Neural progenitor cell (in vitro differentiated cells): Measurements from ENCODE around the gene ZFPM1. TPM values are rescaled to one million over a fixed set of nuclear protein-coding genes. Genes with fewer than 3 reads are reported as not detected.

Source experiments
- DNase-seq: peaks from one replicate; pipeline ENCODE4 v3.0.0-alpha.2; 2016; ENCODE audit warnings: low spot score
- H2AFZ ChIP-seq: fragments of 200-600 bp; sonication (generic); replicated peaks from 2 replicates; pipeline ENCODE4 v1.6.1; 2016; ENCODE audit warnings: antibody characterized with exemption
- H3F3A ChIP-seq: fragments of 200-600 bp; sonication (generic); 2 replicates; pipeline ENCODE4 v1.6.1; 2016; ENCODE audit warnings: antibody characterized with exemption, low read depth
- H3K27ac ChIP-seq: fragments of 200-600 bp; sonication (generic); 2 replicates; pipeline ENCODE4 v1.5.1; 2016; ENCODE audit warnings: mild to moderate bottlenecking
- H3K27me3 ChIP-seq: fragments of 200-600 bp; sonication (generic); 2 replicates; pipeline ENCODE4 v1.6.1; 2016; ENCODE audit warnings: mild to moderate bottlenecking, moderate library complexity
- H3K36me3 ChIP-seq: fragments of 200-600 bp; sonication (generic); 2 replicates; pipeline ENCODE4 v1.5.1; 2016
- H3K4me1 ChIP-seq: fragments of 200-600 bp; sonication (generic); 2 replicates; pipeline ENCODE4 v1.6.1; 2016; ENCODE audit warnings: mixed run types
- H3K4me2 ChIP-seq: fragments of 200-600 bp; sonication (generic); 2 replicates; pipeline ENCODE4 v1.6.1; 2016
- H3K4me3 ChIP-seq: fragments of 200-600 bp; sonication (generic); 2 replicates; pipeline ENCODE4 v1.5.1; 2016
- H3K79me2 ChIP-seq: fragments of 200-600 bp; sonication (generic); 2 replicates; pipeline ENCODE4 v1.6.1; 2016; ENCODE audit warnings: low read depth
- H3K9ac ChIP-seq: fragments of 200-600 bp; sonication (generic); 2 replicates; pipeline ENCODE4 v1.6.1; 2016
- H3K9me3 ChIP-seq: fragments of 200-600 bp; sonication (generic); 2 replicates; pipeline ENCODE4 v1.5.1; 2016; ENCODE audit warnings: low read depth
- H4K20me1 ChIP-seq: fragments of 200-600 bp; sonication (generic); 2 replicates; pipeline ENCODE4 v1.6.1; 2016; ENCODE audit warnings: low read depth
- H3K27ac Mint-ChIP-seq: 3 replicates; pipeline ENCODE4 v1.8.0; 2021; ENCODE audit warnings: mixed read lengths
- H3K27me3 Mint-ChIP-seq: 2 replicates; pipeline ENCODE4 v1.8.0; 2022; ENCODE audit warnings: low read depth, mild to moderate bottlenecking, inconsistent platforms, moderate library complexity, mixed read lengths; ENCODE audit not compliant: insufficient read depth
- H3K36me3 Mint-ChIP-seq: 3 replicates; pipeline ENCODE4 v1.8.0; 2021; ENCODE audit warnings: mixed read lengths
- H3K4me1 Mint-ChIP-seq: 3 replicates; pipeline ENCODE4 v1.8.0; 2021; ENCODE audit warnings: mixed read lengths
- H3K4me3 Mint-ChIP-seq: 3 replicates; pipeline ENCODE4 v1.8.0; 2021; ENCODE audit warnings: mild to moderate bottlenecking, moderate library complexity, mixed read lengths
- H3K9me3 Mint-ChIP-seq: 3 replicates; pipeline ENCODE4 v1.8.0; 2020; ENCODE audit warnings: mixed read lengths
- EZH2 ChIP-seq: fragments of 200-600 bp; sonication (generic); IDR thresholded peaks from 2 replicates; pipeline ENCODE4 v1.6.1; 2017; ENCODE audit warnings: antibody characterized with exemption, mild to moderate bottlenecking, moderate library complexity
- EZH2phosphoT487 ChIP-seq: fragments of 200-600 bp; sonication (generic); IDR thresholded peaks from 2 replicates; pipeline ENCODE4 v1.6.1; 2017; ENCODE audit warnings: antibody characterized with exemption
- total RNA-seq: library from RNA; depleted of rRNA; stranded (reverse); fragments of >200 nt; gene quantifications from 2 replicates; pipeline ENCODE4 v1.2.3, GENCODE V29; 2015; ENCODE audit warnings: low replicate concordance
- TF ChIP-seq, protein P1 (sequence below): fragments of 200-600 bp; sonication (generic); IDR thresholded peaks from 2 replicates; pipeline ENCODE4 v1.5.1; 2017; ENCODE audit warnings: antibody characterized with exemption, mild to moderate bottlenecking

Gene ZFPM1
- total RNA-seq, 1 donor from 2014 or later, result 0.36 TPM

DNA sequence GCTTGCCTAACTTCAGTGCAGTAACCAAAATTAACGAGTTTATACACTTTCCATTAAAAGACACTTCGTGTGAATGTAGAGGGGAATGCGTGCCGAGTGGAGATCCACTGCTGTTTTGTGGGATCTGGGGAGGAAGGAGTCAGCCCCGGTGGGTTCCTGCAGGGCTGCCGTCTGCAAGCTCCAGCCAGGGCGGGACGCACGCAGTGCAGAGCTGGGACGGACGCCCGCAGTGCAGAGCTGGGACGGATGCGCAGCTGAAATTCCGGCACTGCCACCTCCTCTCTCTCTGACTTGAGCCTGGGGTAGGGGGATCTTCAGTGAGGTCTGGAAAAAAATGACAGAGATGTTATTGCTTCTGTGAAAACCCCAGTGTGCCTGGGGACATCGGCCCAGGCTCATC, 100.7 kb downstream of the ZFPM1 start:
- H3K27ac ChIP-seq, result no peak overlapping the region
- peaks cover under 1% of the 10 kb centered on the region for H3F3A ChIP-seq
- no peaks in the 10 kb centered on the region for H3K36me3 Mint-ChIP-seq
- peaks cover 14% of the 10 kb centered on the region for H3K4me1 ChIP-seq
- H3K9me3 ChIP-seq, result no peaks in the 10 kb centered on the region
- H3K9ac ChIP-seq, result no peak overlapping the region
- no peaks in the 10 kb centered on the region for H3K79me2 ChIP-seq
- H3K36me3 ChIP-seq, result no peaks in the 10 kb centered on the region
- H3K27me3 ChIP-seq, result peaks cover 5% of the 10 kb centered on the region
- no peak for DNase-seq
- no peaks in the 10 kb centered on the region for H3K9me3 Mint-ChIP-seq
- TF ChIP-seq, protein P1, sequence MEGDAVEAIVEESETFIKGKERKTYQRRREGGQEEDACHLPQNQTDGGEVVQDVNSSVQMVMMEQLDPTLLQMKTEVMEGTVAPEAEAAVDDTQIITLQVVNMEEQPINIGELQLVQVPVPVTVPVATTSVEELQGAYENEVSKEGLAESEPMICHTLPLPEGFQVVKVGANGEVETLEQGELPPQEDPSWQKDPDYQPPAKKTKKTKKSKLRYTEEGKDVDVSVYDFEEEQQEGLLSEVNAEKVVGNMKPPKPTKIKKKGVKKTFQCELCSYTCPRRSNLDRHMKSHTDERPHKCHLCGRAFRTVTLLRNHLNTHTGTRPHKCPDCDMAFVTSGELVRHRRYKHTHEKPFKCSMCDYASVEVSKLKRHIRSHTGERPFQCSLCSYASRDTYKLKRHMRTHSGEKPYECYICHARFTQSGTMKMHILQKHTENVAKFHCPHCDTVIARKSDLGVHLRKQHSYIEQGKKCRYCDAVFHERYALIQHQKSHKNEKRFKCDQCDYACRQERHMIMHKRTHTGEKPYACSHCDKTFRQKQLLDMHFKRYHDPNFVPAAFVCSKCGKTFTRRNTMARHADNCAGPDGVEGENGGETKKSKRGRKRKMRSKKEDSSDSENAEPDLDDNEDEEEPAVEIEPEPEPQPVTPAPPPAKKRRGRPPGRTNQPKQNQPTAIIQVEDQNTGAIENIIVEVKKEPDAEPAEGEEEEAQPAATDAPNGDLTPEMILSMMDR, result no peak
- TF ChIP-seq EZH2phosphoT487 (no peak), EZH2 (no peak)
- no peak overlapping the region for H3K27ac Mint-ChIP-seq
- peaks cover 42% of the 10 kb centered on the region for H3K4me1 Mint-ChIP-seq
- no peak overlapping the region for H3K4me2 ChIP-seq
- H3K27me3 Mint-ChIP-seq, result peaks cover 5% of the 10 kb centered on the region
- no peak overlapping the region for H3K4me3 Mint-ChIP-seq
- no peaks in the 10 kb centered on the region for H4K20me1 ChIP-seq
- H2AFZ ChIP-seq, result no peak overlapping the region
- H3K4me3 ChIP-seq, result no peak overlapping the region

DNA sequence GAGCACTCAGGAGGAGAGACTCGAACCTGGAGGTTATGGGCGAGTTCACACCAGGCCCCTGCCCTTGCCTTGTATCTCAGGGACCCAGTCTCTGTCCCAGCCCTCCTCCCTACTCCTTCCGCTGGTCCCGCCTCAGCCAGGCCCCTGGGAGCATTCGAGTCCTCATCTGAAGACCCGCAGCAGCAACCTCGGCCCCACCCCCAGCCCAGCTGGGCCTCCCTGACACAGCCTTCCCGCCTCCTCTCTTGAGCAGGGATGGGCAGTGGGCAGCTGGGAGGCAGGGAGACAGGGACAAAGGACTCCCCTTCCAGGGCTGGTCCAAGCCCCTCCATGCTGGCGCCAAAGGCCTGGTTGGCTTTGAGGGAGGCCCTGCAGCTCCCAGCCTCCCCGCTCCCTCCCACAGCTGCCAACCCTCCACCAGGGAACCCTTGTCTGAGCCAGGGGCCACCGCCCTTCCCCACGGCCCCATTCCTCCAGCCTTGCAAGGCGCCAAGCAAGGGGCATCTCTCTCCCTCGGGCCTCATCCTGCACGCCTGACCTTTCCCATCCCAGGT, 101.7 kb downstream of the ZFPM1 start:
- Histone ChIP-seq H3K4me1 (peaks cover 7% of the 10 kb centered on the region), H4K20me1 (peaks cover 3% of the 10 kb centered on the region), H3K27ac (no peak overlapping the region), H3K9me3 (no peaks in the 10 kb centered on the region), H3K4me3 (no peak overlapping the region), H3F3A (peaks cover 5% of the 10 kb centered on the region), H3K79me2 (no peaks in the 10 kb centered on the region), H3K9ac (no peak overlapping the region), H3K4me2 (no peak overlapping the region), H2AFZ (no peak overlapping the region), H3K36me3 (no peaks in the 10 kb centered on the region), H3K27me3 (no peaks in the 10 kb centered on the region)
- Mint-ChIP-seq H3K27me3 (peaks cover 4% of the 10 kb centered on the region), H3K9me3 (no peaks in the 10 kb centered on the region), H3K4me1 (peaks cover 38% of the 10 kb centered on the region), H3K4me3 (peak overlapping the region; percentile 27), H3K36me3 (no peaks in the 10 kb centered on the region), H3K27ac (no peak overlapping the region)
- no peak for DNase-seq
- no peak for TF ChIP-seq EZH2phosphoT487
- no peak for TF ChIP-seq EZH2
- TF ChIP-seq, protein P1, result no peak

DNA sequence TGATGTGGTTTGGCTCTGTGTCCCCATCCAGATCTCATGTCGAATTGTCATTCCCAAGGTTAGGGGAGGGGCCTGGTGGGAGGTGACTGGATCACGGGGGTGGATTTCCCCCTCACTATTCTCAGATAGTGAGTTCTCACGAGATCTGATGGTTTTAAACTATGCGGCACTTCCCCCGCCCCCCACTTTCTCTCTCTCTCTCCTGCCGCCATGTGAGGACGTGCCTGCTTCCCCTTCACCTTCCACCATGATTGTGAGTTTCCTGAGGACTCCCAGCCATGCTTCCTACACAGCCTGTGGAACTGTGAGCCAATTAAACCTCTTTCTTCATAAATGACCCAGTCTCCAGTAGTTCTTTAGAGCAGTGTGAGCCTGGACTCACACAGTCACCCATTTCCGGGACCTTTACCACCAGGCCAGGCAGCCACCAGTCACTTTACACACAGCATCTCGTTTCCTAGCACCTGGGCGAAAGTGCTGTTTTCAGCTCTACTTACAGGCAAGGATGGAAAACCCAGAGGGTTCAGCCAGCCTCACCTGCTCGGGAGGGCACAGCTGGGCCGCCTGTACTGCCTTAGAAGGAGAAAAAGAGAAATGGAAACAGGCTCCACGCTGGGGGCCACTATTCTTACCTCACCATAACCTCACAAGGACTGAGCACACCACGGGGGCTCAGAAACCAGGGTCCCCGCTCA, 103.4 kb downstream of the ZFPM1 start:
- H3K36me3 ChIP-seq, result no peaks in the 10 kb centered on the region
- H3K36me3 Mint-ChIP-seq, result no peaks in the 10 kb centered on the region
- H3K27ac Mint-ChIP-seq, result no peak overlapping the region
- no peaks in the 10 kb centered on the region for H3K9me3 ChIP-seq
- no peaks in the 10 kb centered on the region for H3K27me3 ChIP-seq
- TF ChIP-seq EZH2phosphoT487, result no peak
- TF ChIP-seq, protein P1, result no peak
- no peak for TF ChIP-seq EZH2
- no peak overlapping the region for H3K4me2 ChIP-seq
- no peak overlapping the region for H2AFZ ChIP-seq
- no peak overlapping the region for H3K27ac ChIP-seq
- peaks cover 35% of the 10 kb centered on the region for H3K4me1 Mint-ChIP-seq
- H4K20me1 ChIP-seq, result peaks cover 15% of the 10 kb centered on the region
- no peaks in the 10 kb centered on the region for H3K9me3 Mint-ChIP-seq
- H3K4me3 ChIP-seq, result no peak overlapping the region
- no peak overlapping the region for H3K4me3 Mint-ChIP-seq
- H3K79me2 ChIP-seq, result no peaks in the 10 kb centered on the region
- DNase-seq, result no peak
- H3K4me1 ChIP-seq, result peaks cover 6% of the 10 kb centered on the region
- H3F3A ChIP-seq, result peaks cover 5% of the 10 kb centered on the region
- no peak overlapping the region for H3K9ac ChIP-seq
- H3K27me3 Mint-ChIP-seq, result peaks cover 9% of the 10 kb centered on the region
